ENCODE results near the gene SLCO2A1. TPM values are rescaled to one million over a fixed set of nuclear protein-coding genes. Genes with fewer than 3 reads are reported as not detected.
A peak's percentile ranks its signal among the peaks of the same experiment; 100 is the strongest.

Gene SLCO2A1
- total RNA-seq, 4 donors from 2014 or later = 7.8 to 12.0 (median 11.1) TPM

- no peak overlapping the region for H3K4me3 ChIP-seq
- H3K36me3 ChIP-seq = no peaks in the 10 kb centered on the region
- 66 to 70% methylated on average over 4 to 6 of the region's 8 CpGs for WGBS, 2 donors (ENCODE audit: low coverage in 1 of 2)
- no peak overlapping the region for H3K27ac ChIP-seq
- no peaks in the 10 kb centered on the region for H3K9me3 ChIP-seq
- no peaks in the 10 kb centered on the region for H3K27me3 ChIP-seq
- ATAC-seq = no peak
- TF ChIP-seq POLR2AphosphoS5 (IDR thresholded peaks at IDR 0.05) (no peak), CTCF (IDR thresholded peaks at IDR 0.05) (no peak), POLR2A (IDR thresholded peaks at IDR 0.05) (no peak), EP300 (IDR thresholded peaks at IDR 0.05) (no peak)
- peaks cover 0 to 6% (median 0%) of the 10 kb centered on the region in 3 donors for H3K4me1 ChIP-seq
Measured at GRCh38 chr3:133994166-133994890, 35.4 kb downstream of the SLCO2A1 start.

GRCh38 chr3:133992951-133993620 lies 36.6 kb downstream of the SLCO2A1 start:
- peak overlapping the region in 2 of 4 donors; percentile 12 to 44 for H3K27ac ChIP-seq
- no peaks in the 10 kb centered on the region for H3K27me3 ChIP-seq
- no peaks in the 10 kb centered on the region for H3K36me3 ChIP-seq
- no peak for TF ChIP-seq CTCF (IDR thresholded peaks at IDR 0.05)
- no peak for TF ChIP-seq EP300 (IDR thresholded peaks at IDR 0.05)
- TF ChIP-seq POLR2A (IDR thresholded peaks at IDR 0.05) = no peak
- TF ChIP-seq POLR2AphosphoS5 (IDR thresholded peaks at IDR 0.05) = no peak
- H3K4me1 ChIP-seq = peaks cover 0 to 6% (median 0%) of the 10 kb centered on the region in 3 donors
- ATAC-seq = no peak
- H3K9me3 ChIP-seq = no peaks in the 10 kb centered on the region
- WGBS, 2 donors (ENCODE audit: low coverage in 1 of 2) = 14 to 66% methylated on average over 1 to 4 of the region's 10 CpGs
- H3K4me3 ChIP-seq = no peak overlapping the region

- Histone ChIP-seq H3K27ac (peak overlapping the region in 2 of 4 donors; percentile 12 to 44), H3K36me3 (no peaks in the 10 kb centered on the region), H3K27me3 (no peaks in the 10 kb centered on the region), H3K4me1 (peaks cover 0 to 6% (median 0%) of the 10 kb centered on the region in 3 donors), H3K9me3 (no peaks in the 10 kb centered on the region), H3K4me3 (no peak overlapping the region)
- no peak for ATAC-seq
- TF ChIP-seq POLR2A (IDR thresholded peaks at IDR 0.05) (no peak), EP300 (IDR thresholded peaks at IDR 0.05) (no peak), CTCF (IDR thresholded peaks at IDR 0.05) (no peak), POLR2AphosphoS5 (IDR thresholded peaks at IDR 0.05) (no peak)
- 69% methylated on average over 3 of the region's 3 CpGs; no CpG with 5 or more reads in 1 of the 2 donors for WGBS, 2 donors (ENCODE audit: low coverage in 1 of 2)
Measured at GRCh38 chr3:133992381-133992780, 37.3 kb downstream of the SLCO2A1 start.

- TF ChIP-seq CTCF (IDR thresholded peaks at IDR 0.05) = no peak
- TF ChIP-seq POLR2AphosphoS5 (IDR thresholded peaks at IDR 0.05) = no peak
- no peak for TF ChIP-seq POLR2A (IDR thresholded peaks at IDR 0.05)
- TF ChIP-seq EP300 (IDR thresholded peaks at IDR 0.05) = no peak
- 100% methylated on average over 1 to 2 of the region's 2 CpGs for WGBS, 2 donors (ENCODE audit: low coverage in 1 of 2)
- Histone ChIP-seq H3K4me1 (peaks cover 0 to 6% (median 0%) of the 10 kb centered on the region in 3 donors), H3K27ac (peak overlapping the region in 2 of 4 donors; percentile 38 to 39), H3K4me3 (no peak overlapping the region), H3K27me3 (no peaks in the 10 kb centered on the region), H3K9me3 (no peaks in the 10 kb centered on the region), H3K36me3 (no peaks in the 10 kb centered on the region)
- ATAC-seq = no peak
Measured at GRCh38 chr3:133991637-133992036, 38.1 kb downstream of the SLCO2A1 start.

Measured in gastroesophageal sphincter (tissue), 4 donors.